Kidney epithelial cell (primary cell): ENCODE measurements around the gene DESI1. TPM values are rescaled to one million over a fixed set of nuclear protein-coding genes. Genes with fewer than 3 reads are reported as not detected.

Source experiments
- DNase-seq: peaks from one replicate; pipeline ENCODE4 v3.0.0-alpha.2; 2010; ENCODE audit warnings: low read depth
- H3K27me3 ChIP-seq: 2 replicates; pipeline ENCODE4 v1.6.0; 2011; ENCODE audit warnings: low read length; ENCODE audit not compliant: control insufficient read depth, insufficient read depth
- H3K36me3 ChIP-seq: 2 replicates; pipeline ENCODE4 v1.5.1; 2011; ENCODE audit warnings: low read length; ENCODE audit not compliant: control insufficient read depth, insufficient read depth
- H3K4me3 ChIP-seq: 2 replicates; pipeline ENCODE4 v1.5.1; 2011; ENCODE audit warnings: low read depth, mild to moderate bottlenecking, control low read depth, low read length
- total RNA-seq: library from RNA; depleted of rRNA; stranded (reverse); fragments of >200 nt; gene quantifications from 2 replicates; pipeline ENCODE4 v1.2.3, GENCODE V29; 2015
- TF ChIP-seq, protein P1 (sequence below): IDR thresholded peaks from 2 replicates; pipeline ENCODE4 v1.5.1; 2011; ENCODE audit warnings: mild to moderate bottlenecking, moderate library complexity, low read length, control low read depth, inconsistent platforms; ENCODE audit not compliant: insufficient read depth, poor library complexity, severe bottlenecking

The DESI1 gene
- total RNA-seq, 1 donor from 2014 or later = 31.2 TPM

DNA sequence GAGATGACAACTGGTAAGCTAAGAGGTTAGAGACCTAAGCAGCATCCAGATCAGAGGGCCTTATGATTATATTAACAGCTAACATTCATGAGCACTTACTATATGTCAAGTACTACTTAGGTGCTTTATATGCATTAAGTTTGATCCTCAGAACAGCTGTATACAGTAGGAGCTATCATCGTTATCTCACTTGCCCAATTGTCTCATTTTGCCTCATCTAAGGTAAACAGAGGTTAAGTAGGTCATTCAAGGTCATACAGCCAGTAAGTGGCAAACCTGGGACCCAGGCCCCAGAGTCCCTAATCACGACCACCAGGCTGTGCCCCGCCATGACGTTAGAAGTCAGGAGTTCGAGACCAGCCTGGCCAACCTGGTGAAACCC is 72.0 kb downstream of the DESI1 start:
- H3K4me3 ChIP-seq = no peak overlapping the region
- DNase-seq = no peak
- H3K27me3 ChIP-seq = no peaks in the 10 kb centered on the region
- TF ChIP-seq, protein P1, sequence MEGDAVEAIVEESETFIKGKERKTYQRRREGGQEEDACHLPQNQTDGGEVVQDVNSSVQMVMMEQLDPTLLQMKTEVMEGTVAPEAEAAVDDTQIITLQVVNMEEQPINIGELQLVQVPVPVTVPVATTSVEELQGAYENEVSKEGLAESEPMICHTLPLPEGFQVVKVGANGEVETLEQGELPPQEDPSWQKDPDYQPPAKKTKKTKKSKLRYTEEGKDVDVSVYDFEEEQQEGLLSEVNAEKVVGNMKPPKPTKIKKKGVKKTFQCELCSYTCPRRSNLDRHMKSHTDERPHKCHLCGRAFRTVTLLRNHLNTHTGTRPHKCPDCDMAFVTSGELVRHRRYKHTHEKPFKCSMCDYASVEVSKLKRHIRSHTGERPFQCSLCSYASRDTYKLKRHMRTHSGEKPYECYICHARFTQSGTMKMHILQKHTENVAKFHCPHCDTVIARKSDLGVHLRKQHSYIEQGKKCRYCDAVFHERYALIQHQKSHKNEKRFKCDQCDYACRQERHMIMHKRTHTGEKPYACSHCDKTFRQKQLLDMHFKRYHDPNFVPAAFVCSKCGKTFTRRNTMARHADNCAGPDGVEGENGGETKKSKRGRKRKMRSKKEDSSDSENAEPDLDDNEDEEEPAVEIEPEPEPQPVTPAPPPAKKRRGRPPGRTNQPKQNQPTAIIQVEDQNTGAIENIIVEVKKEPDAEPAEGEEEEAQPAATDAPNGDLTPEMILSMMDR = no peak
- H3K36me3 ChIP-seq = no peaks in the 10 kb centered on the region

Other genes starting within 250 kb of the DESI1 start
- 4.0 and 4.1 TPM in 2 replicates for gene TEF, start 239.1 kb downstream of the DESI1 start, total RNA-seq
- 31.2 and 36.1 TPM in 2 replicates for gene TOB2, start 174.2 kb downstream of the DESI1 start, total RNA-seq
- 50.6 and 53.3 TPM in 2 replicates for gene PHF5A, start 152.4 kb downstream of the DESI1 start, total RNA-seq
- gene ACO2, start 151.9 kb downstream of the DESI1 start, total RNA-seq = 103 and 110 TPM in 2 replicates
- gene POLR3H, start 76.6 kb downstream of the DESI1 start, total RNA-seq = 9.7 and 12.2 TPM in 2 replicates
- 2.8 and 5.8 TPM in 2 replicates for gene CSDC2, start 60.0 kb downstream of the DESI1 start, total RNA-seq
- 32.2 and 48.7 TPM in 2 replicates for gene PMM1, start 31.2 kb downstream of the DESI1 start, total RNA-seq
- 296 and 309 TPM in 2 replicates for gene XRCC6, start 252 bp upstream of the DESI1 start, total RNA-seq
- 198 and 201 TPM in 2 replicates for gene SNU13, start 67.8 kb upstream of the DESI1 start, total RNA-seq
- gene MEI1, start 78.5 kb upstream of the DESI1 start, total RNA-seq = 1.5 and 3.4 TPM in 2 replicates
- gene CCDC134, start 179.6 kb upstream of the DESI1 start, total RNA-seq = 10.3 and 13.3 TPM in 2 replicates
- 108 and 133 TPM in 2 replicates for gene SREBF2, start 212.1 kb upstream of the DESI1 start, total RNA-seq